ENCODE measurements around the gene LAMTOR5.

LAMTOR5 gene

GRCh38 chr1:110390096-110390495, 17.4 kb downstream of the LAMTOR5 start:
- peak; percentile 88 for DNase-seq (ENCODE audit: low read depth, low spot score)

GRCh38 chr1:110387048-110387754, 20.3 kb downstream of the LAMTOR5 start:
- no peak for DNase-seq (ENCODE audit: low read depth, low spot score)

DNA sequence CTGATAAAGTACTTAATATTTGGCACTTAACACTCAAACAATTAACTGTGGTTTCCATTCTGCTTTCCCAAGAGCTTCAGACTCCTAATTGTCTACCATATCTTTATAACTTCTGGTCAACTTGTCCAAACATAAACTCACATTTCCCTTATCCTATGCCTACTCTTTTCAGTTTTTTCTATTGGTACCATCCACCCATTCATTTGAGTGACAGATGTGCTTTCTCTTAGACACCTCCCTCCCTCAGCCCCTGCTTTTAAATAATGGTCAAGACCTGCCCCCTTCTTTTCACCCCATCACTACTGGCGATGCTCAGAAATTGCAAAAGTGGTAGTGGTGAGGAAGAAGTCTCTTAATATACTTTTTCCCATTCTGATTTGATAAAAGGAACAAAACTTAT, 22.1 kb downstream of the LAMTOR5 start:
- no peak for DNase-seq (ENCODE audit: low read depth, low spot score)

DNA sequence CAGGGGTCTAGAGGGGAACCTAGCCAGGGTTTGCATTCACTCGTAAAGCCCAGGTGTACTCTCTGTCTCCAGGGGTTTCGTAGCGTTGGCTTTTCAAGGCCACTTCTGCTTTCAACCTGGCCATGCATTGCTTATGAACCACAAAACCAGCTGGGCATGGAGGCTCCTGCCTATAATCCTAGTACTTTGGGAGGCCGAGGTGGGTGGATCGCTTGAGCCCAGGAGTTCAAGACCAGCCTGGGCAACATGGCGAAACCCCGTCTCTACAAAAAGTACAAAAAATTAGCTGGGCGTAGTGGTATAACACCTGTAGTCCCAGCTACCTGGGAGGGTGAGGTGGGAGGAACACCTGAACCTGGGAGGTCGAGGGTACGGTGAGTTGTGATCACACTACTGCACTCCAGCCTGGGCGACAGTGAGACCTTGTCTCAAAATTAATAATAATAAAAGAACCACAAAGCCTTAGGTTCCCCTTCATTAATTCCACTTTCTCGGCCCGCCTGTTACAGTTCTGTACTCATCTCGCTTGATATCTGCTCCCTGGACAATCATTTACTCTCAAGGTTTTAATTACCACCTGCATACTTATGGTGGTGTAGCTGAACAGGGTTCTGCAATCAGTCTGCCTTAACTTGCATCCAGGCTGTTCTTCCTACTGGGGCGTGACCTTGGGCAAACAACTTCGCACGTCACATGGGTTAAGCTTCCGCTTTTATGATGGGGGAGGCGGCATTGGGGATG, 22.7 kb downstream of the LAMTOR5 start:
- no peak for DNase-seq (ENCODE audit: low read depth, low spot score)

DNA sequence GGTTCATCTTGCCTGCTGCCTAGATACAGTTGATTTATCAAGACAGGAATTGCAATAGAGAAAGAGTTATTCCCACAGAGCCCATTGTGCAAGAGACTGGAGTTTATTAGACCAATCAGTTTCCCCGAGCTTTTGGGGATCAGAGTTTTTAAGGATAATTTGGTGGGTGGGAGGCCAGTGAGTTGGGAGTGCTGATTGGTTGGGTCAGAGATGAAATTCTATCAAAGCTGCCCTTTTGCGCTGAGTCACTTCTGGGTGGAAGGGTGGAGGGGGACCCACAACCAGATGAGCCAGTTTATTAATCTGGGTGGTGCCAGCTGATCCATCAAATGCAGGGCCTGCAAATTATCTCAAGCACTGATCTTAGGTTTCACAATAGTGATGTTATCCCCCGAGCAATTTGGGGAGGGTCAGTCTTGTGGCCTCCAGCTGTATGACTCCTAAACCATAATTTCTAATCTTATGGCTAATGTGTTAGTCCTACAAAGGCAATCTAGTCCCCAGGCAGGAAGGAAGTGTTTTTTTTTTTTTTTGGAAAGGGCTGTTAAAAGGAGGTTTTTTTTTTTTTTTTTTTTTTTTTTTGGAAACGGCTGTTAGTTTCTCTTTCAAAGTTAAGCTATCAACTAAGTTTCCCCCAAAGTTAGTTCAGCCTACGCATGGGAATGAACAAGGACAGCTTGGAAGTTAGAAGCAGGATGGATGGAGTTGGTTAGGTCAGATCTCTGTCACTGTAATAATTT, 24.1 kb downstream of the LAMTOR5 start:
- no peak for DNase-seq (ENCODE audit: low read depth, low spot score)

- no peak for DNase-seq (ENCODE audit: low read depth, low spot score)
Measured at GRCh38 chr1:110380672-110381283, 26.7 kb downstream of the LAMTOR5 start.

GRCh38 chr1:110375490-110375889, 32.0 kb downstream of the LAMTOR5 start:
- no peak for DNase-seq (ENCODE audit: low read depth, low spot score)

- peak; percentile 52 for DNase-seq (ENCODE audit: low read depth, low spot score)
Measured at GRCh38 chr1:110370827-110371226, 36.7 kb downstream of the LAMTOR5 start.

- no peak for DNase-seq (ENCODE audit: low read depth, low spot score)
Measured at GRCh38 chr1:110364221-110364620, 43.3 kb downstream of the LAMTOR5 start.

DNA sequence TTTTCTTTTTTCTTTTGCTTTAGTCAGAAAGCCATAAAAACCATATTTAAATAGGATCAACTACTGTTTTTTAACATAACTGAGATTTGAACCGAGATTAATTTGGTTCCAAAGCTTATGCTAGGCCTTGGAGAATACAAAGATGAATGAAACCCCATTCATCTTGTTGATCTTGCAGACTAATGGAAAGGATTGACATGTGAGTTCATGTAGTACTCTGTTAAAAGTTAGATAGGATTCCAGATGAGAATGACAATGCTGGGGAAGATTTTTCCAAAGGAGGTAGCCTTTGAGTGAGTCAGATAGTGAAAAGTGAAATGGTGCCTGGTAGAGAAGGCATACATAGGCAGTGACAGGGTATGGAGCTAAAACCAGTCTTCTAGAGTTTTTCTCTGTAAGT, 45.6 kb downstream of the LAMTOR5 start:
- no peak for DNase-seq (ENCODE audit: low read depth, low spot score)

DNA sequence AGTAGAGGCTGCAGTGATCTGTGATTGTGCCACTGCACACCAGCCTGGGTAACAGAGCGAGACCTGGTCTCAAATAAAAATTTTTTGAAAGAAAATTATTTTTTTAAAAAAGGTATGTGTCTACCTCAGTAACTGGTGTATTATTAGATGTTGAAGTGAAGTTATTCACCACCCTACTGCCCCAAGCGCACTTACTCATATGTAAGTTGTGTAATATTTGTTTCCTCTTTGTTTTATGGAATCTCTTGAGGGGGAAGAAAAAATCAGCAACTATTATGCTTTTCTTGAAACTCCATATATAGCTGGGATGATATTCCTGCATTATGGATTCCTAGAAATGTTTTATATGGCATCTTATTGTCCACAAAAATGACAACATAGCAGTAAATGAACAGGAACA, 47.1 kb downstream of the LAMTOR5 start:
- no peak for DNase-seq (ENCODE audit: low read depth, low spot score)

- peak; percentile 29 for DNase-seq (ENCODE audit: low read depth, low spot score)
Measured at GRCh38 chr1:110356379-110356778, 51.1 kb downstream of the LAMTOR5 start.

GRCh38 chr1:110355321-110355720, 52.2 kb downstream of the LAMTOR5 start:
- DNase-seq (ENCODE audit: low read depth, low spot score) = no peak

Data from astrocyte of the hippocampus (primary cell).